GM21528 (cell line): Measurements from ENCODE around the gene ADGRG2.

Source experiments
- ATAC-seq: cut with Tn5 transposase; IDR thresholded peaks from one replicate; pipeline ENCODE4 v1.9.1; 2021; ENCODE audit warnings: mild to moderate bottlenecking, moderate library complexity; ENCODE audit not compliant: unreplicated experiment, low FRiP score

The ADGRG2 gene

GRCh38 chrX:19121898-19122640 is at the start of gene ADGRG2:
ADGRG2 (minus strand) TSS chrX:19122468; CDS start chrX:19068834, 53,634 bp downstream.
- no peak for ATAC-seq

GRCh38 chrX:19168609-19169008 is 46.3 kb upstream of the ADGRG2 start:
- no peak for ATAC-seq

- ATAC-seq, result no peak
Measured at GRCh38 chrX:19162851-19163250, 40.6 kb upstream of the ADGRG2 start.

GRCh38 chrX:19156186-19156585 is 33.9 kb upstream of the ADGRG2 start:
- no peak for ATAC-seq

- no peak for ATAC-seq
Measured at GRCh38 chrX:19152762-19153161, 30.5 kb upstream of the ADGRG2 start.

- ATAC-seq, result no peak
Measured at GRCh38 chrX:19137067-19137466, 14.8 kb upstream of the ADGRG2 start.

GRCh38 chrX:19133784-19134183 is 11.5 kb upstream of the ADGRG2 start:
- no peak for ATAC-seq

GRCh38 chrX:19133231-19133630 is 11.0 kb upstream of the ADGRG2 start:
- ATAC-seq, result no peak

- ATAC-seq, result no peak
Measured at GRCh38 chrX:19130628-19131027, 8.4 kb upstream of the ADGRG2 start.

GRCh38 chrX:19129694-19130093 is 7.4 kb upstream of the ADGRG2 start:
- no peak for ATAC-seq

GRCh38 chrX:19127649-19128168 is 5.4 kb upstream of the ADGRG2 start:
- ATAC-seq, result no peak

GRCh38 chrX:19122641-19123009 is 357 bp upstream of the ADGRG2 start:
- no peak for ATAC-seq

GRCh38 chrX:19121466-19121865 is 802 bp downstream of the ADGRG2 start:
- no peak for ATAC-seq

- no peak for ATAC-seq
Measured at GRCh38 chrX:19110642-19111041, 11.6 kb downstream of the ADGRG2 start.

- ATAC-seq, result no peak
Measured at GRCh38 chrX:19107035-19107434, 15.2 kb downstream of the ADGRG2 start.

GRCh38 chrX:19100586-19100985 is 21.7 kb downstream of the ADGRG2 start:
- ATAC-seq, result no peak

GRCh38 chrX:19097553-19098283 is 24.6 kb downstream of the ADGRG2 start:
- no peak for ATAC-seq

GRCh38 chrX:19096586-19096985 is 25.7 kb downstream of the ADGRG2 start:
- no peak for ATAC-seq

- no peak for ATAC-seq
Measured at GRCh38 chrX:19094654-19095053, 27.6 kb downstream of the ADGRG2 start.

GRCh38 chrX:19091596-19091995 is 30.7 kb downstream of the ADGRG2 start:
- no peak for ATAC-seq

- ATAC-seq, result no peak
Measured at GRCh38 chrX:19089555-19090040, 32.7 kb downstream of the ADGRG2 start.
